ENCODE measurements around the gene KLF9. TPM values are rescaled to one million over a fixed set of nuclear protein-coding genes. Genes with fewer than 3 reads are reported as not detected.

Gene KLF9
- total and polyA plus RNA-seq, 9 of the 15 experiments (the other 6 are each of a cell fraction or from before 2014, with no cell fraction given), result 3.3 to 11.9 (median 6.9) TPM

GRCh38 chr9:70398145-70398556 lies 16.3 kb downstream of the KLF9 start (continued):
- TF ChIP-seq PURB (CRISPR knock-in tag; IDR thresholded peaks at IDR 0.05; ENCODE audit: low read depth), result no peak
- TF ChIP-seq POLR2B (IDR thresholded peaks at IDR 0.05; ENCODE audit: low read depth, partially characterized antibody), result no peak
- TF ChIP-seq CBFA2T2 (conservative IDR thresholded peaks at IDR 0.05), result peak; percentile 95
- TF ChIP-seq ZNF518B (CRISPR knock-in tag; IDR thresholded peaks at IDR 0.05), result no peak
- no peak for TF ChIP-seq ARID3A (IDR thresholded peaks at IDR 0.05; ENCODE audit: borderline replicate concordance, low read depth, low read length)
- no peak for TF ChIP-seq KLF6 (CRISPR knock-in tag; IDR thresholded peaks at IDR 0.05; ENCODE audit: borderline replicate concordance)
- TF ChIP-seq STAG1 (CRISPR knock-in tag; IDR thresholded peaks at IDR 0.05; ENCODE audit: borderline replicate concordance), result no peak
- TF ChIP-seq ELK3 (CRISPR knock-in tag; IDR thresholded peaks at IDR 0.05), result no peak
- no peak for TF ChIP-seq NFE2L1 (tag; IDR thresholded peaks at IDR 0.05; ENCODE audit: borderline replicate concordance, low read depth)
- TF ChIP-seq MGA (IDR thresholded peaks at IDR 0.05), result peak; percentile 36; the same call in 1 of the 2 replicates
